ENCODE measurements around the gene LARGE1. TPM values are rescaled to one million over a fixed set of nuclear protein-coding genes. Genes with fewer than 3 reads are reported as not detected.
"Not testable (repeated sequence)": the region's sequence is repeated elsewhere in the genome, so short reads cannot be mapped to it uniquely, and the experiment has no call there.

The LARGE1 gene
- total RNA-seq, 1 donor from 2014 or later, result 2.4 TPM

- no peak for DNase-seq (ENCODE audit: low read depth in 2 of 2)
Measured at GRCh38 chr22:33884829-33885228, 35.4 kb downstream of the LARGE1 start.

GRCh38 chr22:33883961-33884808, 36.1 kb downstream of the LARGE1 start:
- no peak for DNase-seq (ENCODE audit: low read depth in 2 of 2)

GRCh38 chr22:33883561-33883960, 36.7 kb downstream of the LARGE1 start:
- DNase-seq (ENCODE audit: low read depth in 2 of 2), result no peak

- DNase-seq (ENCODE audit: low read depth in 2 of 2), result no peak
Measured at GRCh38 chr22:33882991-33883390, 37.3 kb downstream of the LARGE1 start.

GRCh38 chr22:33880986-33881385, 39.3 kb downstream of the LARGE1 start:
- DNase-seq (ENCODE audit: low read depth in 2 of 2), result no peak

- DNase-seq (ENCODE audit: low read depth in 2 of 2), result no peak
Measured at GRCh38 chr22:33879796-33880195, 40.5 kb downstream of the LARGE1 start.

- no peak for DNase-seq (ENCODE audit: low read depth in 2 of 2)
Measured at GRCh38 chr22:33875316-33875715, 45.0 kb downstream of the LARGE1 start.

GRCh38 chr22:33874206-33874605, 46.1 kb downstream of the LARGE1 start:
- DNase-seq (ENCODE audit: low read depth in 2 of 2), result no peak

GRCh38 chr22:33873666-33874065, 46.6 kb downstream of the LARGE1 start:
- no peak for DNase-seq (ENCODE audit: low read depth in 2 of 2)

- DNase-seq (ENCODE audit: low read depth in 2 of 2), result no peak
Measured at GRCh38 chr22:33873186-33873585, 47.1 kb downstream of the LARGE1 start.

- no peak for DNase-seq (ENCODE audit: low read depth in 2 of 2)
Measured at GRCh38 chr22:33871935-33872334, 48.3 kb downstream of the LARGE1 start.

GRCh38 chr22:33869946-33870345, 50.3 kb downstream of the LARGE1 start:
- no peak for DNase-seq (ENCODE audit: low read depth in 2 of 2)

- DNase-seq (ENCODE audit: low read depth in 2 of 2), result no peak
Measured at GRCh38 chr22:33867971-33868370, 52.3 kb downstream of the LARGE1 start.

GRCh38 chr22:33867118-33867866, 53.0 kb downstream of the LARGE1 start:
- no peak for DNase-seq (ENCODE audit: low read depth in 2 of 2)

GRCh38 chr22:33866511-33866910, 53.8 kb downstream of the LARGE1 start:
- no peak for DNase-seq (ENCODE audit: low read depth in 2 of 2)

- no peak for DNase-seq (ENCODE audit: low read depth in 2 of 2)
Measured at GRCh38 chr22:33865996-33866395, 54.3 kb downstream of the LARGE1 start.

GRCh38 chr22:33865248-33865647, 55.0 kb downstream of the LARGE1 start:
- DNase-seq (ENCODE audit: low read depth in 2 of 2), result no peak

- no peak for DNase-seq (ENCODE audit: low read depth in 2 of 2)
Measured at GRCh38 chr22:33864723-33865130, 55.5 kb downstream of the LARGE1 start.

GRCh38 chr22:33861216-33861875, 58.9 kb downstream of the LARGE1 start:
- DNase-seq (ENCODE audit: low read depth in 2 of 2), result no peak

- no peak for DNase-seq (ENCODE audit: low read depth in 2 of 2)
Measured at GRCh38 chr22:33860386-33860785, 59.9 kb downstream of the LARGE1 start.

- no peak for DNase-seq (ENCODE audit: low read depth in 2 of 2)
Measured at GRCh38 chr22:33859311-33859710, 61.0 kb downstream of the LARGE1 start.

- DNase-seq (ENCODE audit: low read depth in 2 of 2), result not testable (repeated sequence)
Measured at GRCh38 chr22:33858653-33859052, 61.6 kb downstream of the LARGE1 start.
